CD1c-positive myeloid dendritic cell (primary cell): Measurements from ENCODE around the gene ZNF331.

Experiments
- DNase-seq: peaks from one replicate; pipeline ENCODE4 v3.0.0-alpha.2; 2016; ENCODE audit errors: extremely low spot score

The ZNF331 gene

DNA sequence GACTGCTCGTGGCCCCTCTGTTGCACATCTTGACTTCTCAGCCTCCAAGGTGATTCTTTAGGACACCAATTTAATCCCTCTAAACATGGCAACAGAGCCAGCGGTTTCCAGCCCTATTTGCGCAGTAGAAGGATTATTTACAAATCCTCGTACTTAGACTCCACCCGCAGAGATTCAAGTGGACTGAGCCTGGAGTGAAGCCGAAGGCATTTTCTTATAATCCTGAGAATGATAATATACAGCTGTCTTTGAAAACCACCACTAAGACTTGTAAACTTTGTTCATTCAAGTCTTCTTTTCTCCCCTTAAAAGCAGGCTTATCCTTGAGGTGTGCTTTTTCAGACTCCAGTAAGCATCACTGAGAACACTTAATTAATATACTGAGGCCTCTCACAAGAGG is 89.0 kb downstream of the ZNF331 start:
- DNase-seq, result no peak
